SW480 (cell line): ENCODE results near the gene BRPF1.
A peak's percentile ranks its signal among the peaks of the same experiment; 100 is the strongest.
"Not testable (repeated sequence)": the region's sequence is repeated elsewhere in the genome, so short reads cannot be mapped to it uniquely, and the experiment has no call there.

Experiments
- DNase-seq: peaks from one replicate; pipeline ENCODE4 v3.0.0-alpha.2; 2016; ENCODE audit warnings: low spot score

The BRPF1 gene

GRCh38 chr3:9769012-9769411, 37.5 kb downstream of the BRPF1 start:
- DNase-seq, result no peak

- peak; percentile 33 for DNase-seq
Measured at GRCh38 chr3:9769426-9770275, 38.1 kb downstream of the BRPF1 start, which contains the start of gene CAMK1. Gene CAMK1 (minus strand): TSS chr3:9769947. CDS start chr3:9767749, 2,198 bp downstream.

GRCh38 chr3:9770276-9770812, 38.8 kb downstream of the BRPF1 start:
- no peak for DNase-seq

- not testable (repeated sequence) for DNase-seq
Measured at GRCh38 chr3:9771007-9771406, 39.5 kb downstream of the BRPF1 start.

GRCh38 chr3:9776896-9777693, 45.6 kb downstream of the BRPF1 start:
- no peak for DNase-seq

- no peak for DNase-seq
Measured at GRCh38 chr3:9777694-9778021, 46.1 kb downstream of the BRPF1 start.

- DNase-seq, result no peak
Measured at GRCh38 chr3:9778143-9779074, 46.9 kb downstream of the BRPF1 start.

- no peak for DNase-seq
Measured at GRCh38 chr3:9779075-9779593, 47.6 kb downstream of the BRPF1 start.

GRCh38 chr3:9779721-9780457, 48.4 kb downstream of the BRPF1 start:
- no peak for DNase-seq

- no peak for DNase-seq
Measured at GRCh38 chr3:9780458-9780812, 48.9 kb downstream of the BRPF1 start.

GRCh38 chr3:9780910-9781309, 49.4 kb downstream of the BRPF1 start:
- no peak for DNase-seq

GRCh38 chr3:9781551-9781950, 50.0 kb downstream of the BRPF1 start:
- no peak for DNase-seq

GRCh38 chr3:9781978-9782603, 50.6 kb downstream of the BRPF1 start:
- no peak for DNase-seq

GRCh38 chr3:9782770-9783169, 51.2 kb downstream of the BRPF1 start:
- DNase-seq, result peak; percentile 39

- no peak for DNase-seq
Measured at GRCh38 chr3:9783954-9784353, 52.4 kb downstream of the BRPF1 start.

- DNase-seq, result no peak
Measured at GRCh38 chr3:9784965-9785364, 53.4 kb downstream of the BRPF1 start.

GRCh38 chr3:9785602-9786001, 54.1 kb downstream of the BRPF1 start:
- DNase-seq, result no peak

GRCh38 chr3:9786209-9786739, 54.7 kb downstream of the BRPF1 start:
- DNase-seq, result no peak

GRCh38 chr3:9786825-9787669, 55.5 kb downstream of the BRPF1 start:
- no peak for DNase-seq
